GM18870 (cell line): ENCODE results near the gene TAS2R4.
"Not testable (repeated sequence)": the region's sequence is repeated elsewhere in the genome, so short reads cannot be mapped to it uniquely, and the experiment has no call there.

Experiments
- ATAC-seq: cut with Tn5 transposase; IDR thresholded peaks from one replicate; pipeline ENCODE4 v1.9.1; 2021; ENCODE audit warnings: moderate library complexity; ENCODE audit not compliant: unreplicated experiment

TAS2R4 gene

DNA sequence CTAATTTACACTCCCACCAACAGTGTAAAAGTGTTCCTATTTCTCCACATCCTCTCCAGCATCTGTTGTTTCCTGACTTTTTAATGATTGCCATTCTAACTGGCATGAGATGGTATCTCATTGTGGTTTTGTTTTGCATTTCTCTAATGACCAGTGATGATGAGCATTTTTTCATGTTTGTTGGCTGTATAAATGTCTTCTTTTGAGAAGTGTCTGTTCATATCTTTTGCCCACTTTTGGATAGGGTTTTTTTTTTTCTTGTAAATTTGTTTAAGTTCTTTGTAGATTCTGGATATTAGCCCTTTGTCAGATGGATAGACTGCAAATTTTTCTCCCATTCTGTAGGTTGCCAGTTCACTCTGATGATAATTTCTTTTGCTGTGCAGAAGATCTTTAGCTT is 46.0 kb downstream of the TAS2R4 start:
- ATAC-seq: not testable (repeated sequence)
